G401.6 (cell line): ENCODE results near the gene GABRR2.
"Not testable (repeated sequence)": the region's sequence is repeated elsewhere in the genome, so short reads cannot be mapped to it uniquely, and the experiment has no call there.

ENCODE experiments used
- FAIRE-seq: peaks from 2 replicates; lab custom pipeline; 2012; peaks lifted over from hg19 to GRCh38; lab: Jason Lieb, UNC

The GABRR2 gene

DNA sequence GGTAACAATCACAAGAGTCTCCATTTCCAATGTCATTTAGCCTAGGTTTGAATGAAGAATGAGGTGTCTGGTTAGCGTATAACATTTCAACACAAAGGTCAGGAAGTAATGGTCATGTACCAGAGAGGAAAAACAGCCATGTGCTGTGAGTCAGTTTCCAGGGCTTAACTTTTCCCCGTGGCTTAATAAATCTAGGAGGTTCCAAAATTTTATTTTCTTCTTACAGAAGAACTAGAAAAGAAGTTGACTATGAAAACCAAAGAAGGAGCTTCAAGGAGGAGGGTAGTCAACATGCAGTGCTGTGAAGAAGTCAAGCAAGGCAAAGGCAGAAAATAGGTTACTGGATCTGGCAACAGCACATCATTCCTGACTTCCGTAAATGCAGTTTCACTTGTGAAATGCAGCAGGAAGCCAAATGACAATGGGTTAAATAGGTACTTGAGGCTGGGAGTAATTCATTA is 8.4 kb upstream of the GABRR2 start:
- FAIRE-seq, result no peak

DNA sequence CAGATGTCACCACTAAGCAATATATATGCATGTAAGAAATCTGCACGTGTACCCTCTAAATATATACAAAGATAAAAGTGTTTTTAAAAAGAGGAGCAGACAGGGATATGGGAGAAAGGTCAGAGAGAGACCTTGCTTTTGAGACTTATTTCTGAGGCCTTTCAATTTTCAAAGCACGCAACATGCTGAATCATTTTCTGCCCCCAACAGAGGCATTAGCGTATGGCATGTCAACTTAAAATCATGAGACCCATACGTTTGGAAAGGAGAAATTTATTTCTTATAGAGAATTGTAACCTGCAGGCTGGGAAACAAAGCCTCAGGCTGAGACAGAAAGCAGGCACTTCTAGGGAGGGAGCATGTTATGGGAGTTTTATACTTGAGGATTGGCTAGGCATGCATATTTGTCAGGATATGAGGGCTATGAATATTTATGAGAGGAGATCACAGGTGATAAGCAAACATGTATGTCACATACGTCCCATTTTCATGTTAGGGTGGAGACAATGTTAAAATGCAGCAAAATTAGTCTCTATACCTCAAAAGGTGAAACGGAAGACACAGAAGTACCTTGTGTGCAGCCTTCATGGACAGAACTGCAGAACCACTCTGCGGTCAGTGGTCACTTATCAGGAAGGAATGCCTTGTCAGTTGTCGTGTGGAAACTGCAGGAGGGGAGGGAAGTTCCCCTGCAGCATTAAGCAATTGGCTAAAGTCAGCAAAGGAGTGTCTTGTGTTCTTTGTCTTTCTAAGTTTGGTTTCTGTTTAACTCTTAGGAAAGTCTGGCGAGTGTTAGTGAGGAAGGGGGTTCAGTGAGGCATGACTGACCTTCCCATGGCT is 6.3 kb upstream of the GABRR2 start:
- FAIRE-seq, result no peak

DNA sequence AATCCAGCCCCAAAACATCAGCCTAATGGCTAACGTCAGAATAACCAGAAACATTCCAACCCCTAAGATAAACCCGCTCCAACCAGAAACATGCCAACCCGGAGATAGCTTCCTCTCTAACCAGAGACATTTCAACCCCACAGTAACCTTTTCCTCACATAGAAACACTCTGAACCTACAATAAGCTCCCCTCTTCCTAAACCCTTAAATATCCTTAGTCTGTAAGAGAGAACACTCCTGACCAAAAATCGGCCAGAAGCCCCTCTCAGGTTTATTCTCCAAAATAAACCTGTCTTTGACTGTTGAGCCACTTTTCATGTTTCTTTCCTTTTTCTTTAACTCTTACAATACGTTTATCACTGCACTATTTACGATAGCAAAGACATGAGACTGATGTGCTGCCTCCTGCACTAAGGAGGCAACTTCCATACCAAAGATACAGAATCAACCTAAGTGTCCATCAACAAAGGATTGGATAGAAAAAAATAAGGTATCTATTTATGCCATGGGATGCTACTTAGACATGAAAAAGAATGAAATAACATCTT is 5.0 kb upstream of the GABRR2 start:
- FAIRE-seq, result no peak

DNA sequence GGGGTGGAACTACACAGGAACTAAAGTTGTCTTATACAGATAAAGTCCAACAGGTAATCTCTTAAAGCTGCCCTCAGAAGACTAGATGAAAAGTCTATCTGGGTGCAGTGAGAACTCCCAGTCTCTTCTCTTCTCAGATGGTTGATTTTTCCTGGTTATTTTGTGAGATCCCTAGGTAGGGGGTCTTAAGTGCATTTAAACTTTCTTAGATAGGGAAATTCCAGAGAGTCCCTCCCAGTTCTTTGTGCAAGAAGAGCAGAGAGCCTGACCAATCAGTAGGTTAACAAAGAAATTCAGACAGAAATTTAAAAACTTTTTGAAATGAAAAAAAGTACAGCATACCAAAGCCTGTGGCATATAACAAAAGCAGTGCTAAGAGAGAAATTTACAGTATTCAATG is 2.0 kb upstream of the GABRR2 start:
- no peak for FAIRE-seq

DNA sequence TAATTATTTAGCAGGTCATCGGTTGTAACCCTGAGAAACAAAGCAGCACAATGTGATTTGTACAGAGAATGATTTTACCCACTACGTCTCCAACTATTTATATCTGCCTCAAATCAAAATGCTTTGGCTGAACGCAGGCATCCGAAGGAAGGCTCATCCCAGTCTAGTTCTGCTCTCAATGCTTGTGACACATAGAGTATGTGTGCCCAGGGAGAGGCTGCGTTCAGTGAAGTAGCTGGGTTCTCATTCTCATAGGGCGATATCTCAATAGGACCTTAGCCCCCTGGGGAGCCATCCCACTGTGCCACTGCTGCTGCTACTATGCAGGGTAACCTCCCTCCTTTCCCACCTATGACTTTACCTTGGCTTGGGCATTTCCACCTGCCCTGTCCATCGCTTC is 407 bp downstream of the GABRR2 start:
- FAIRE-seq, result no peak

DNA sequence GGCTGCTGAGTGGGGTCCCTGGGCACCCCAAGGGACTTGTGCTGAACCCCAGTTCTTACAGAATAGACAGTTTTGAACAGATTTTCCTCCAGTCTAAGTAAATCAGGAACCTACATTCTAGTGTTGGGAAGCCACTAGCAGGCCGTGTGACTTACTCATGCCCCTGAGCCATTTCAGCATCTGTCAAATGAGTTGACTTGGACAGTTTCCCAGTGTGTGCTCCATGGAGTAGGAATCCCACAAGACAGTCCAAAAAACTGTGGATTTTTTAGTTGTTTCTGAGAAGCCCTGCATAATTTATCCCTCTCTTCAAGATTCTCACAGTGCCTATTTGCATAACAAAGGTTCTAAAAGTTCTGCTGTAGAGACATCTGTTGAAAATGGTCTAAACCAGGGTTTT is 2.1 kb downstream of the GABRR2 start:
- no peak for FAIRE-seq

DNA sequence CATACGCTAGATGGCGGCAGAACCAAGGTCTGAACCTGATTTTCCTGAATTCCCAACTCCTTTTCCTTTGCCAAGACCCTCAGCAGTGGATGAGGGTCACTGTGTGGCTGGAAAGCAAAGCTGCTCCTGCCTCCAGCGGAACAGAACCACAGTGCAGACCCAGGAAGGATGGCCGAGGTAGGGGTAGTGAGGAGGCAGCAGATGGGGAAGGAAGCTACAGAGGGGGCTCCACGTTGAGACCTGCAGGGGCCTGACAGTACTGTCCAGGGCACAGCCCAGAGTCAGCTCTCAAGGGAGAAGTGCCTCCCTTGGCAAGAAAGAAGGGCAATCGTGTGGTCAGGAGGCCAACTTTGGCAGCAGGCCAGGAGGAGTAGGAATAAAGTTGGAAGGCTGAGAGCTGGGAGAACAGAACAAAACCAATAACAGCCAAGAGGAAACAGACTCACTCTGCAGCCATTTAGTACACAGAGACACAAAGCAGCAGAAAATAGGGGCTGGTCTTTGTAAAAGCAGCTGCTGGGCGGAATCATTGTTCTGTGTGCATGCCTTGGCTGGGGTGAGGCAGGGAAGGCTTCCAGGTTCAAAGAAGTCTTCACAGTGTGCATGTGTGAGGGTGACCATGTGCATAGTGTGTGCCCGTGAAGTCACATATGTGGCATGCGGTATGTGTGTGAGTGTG is 3.1 kb downstream of the GABRR2 start:
- no peak for FAIRE-seq

DNA sequence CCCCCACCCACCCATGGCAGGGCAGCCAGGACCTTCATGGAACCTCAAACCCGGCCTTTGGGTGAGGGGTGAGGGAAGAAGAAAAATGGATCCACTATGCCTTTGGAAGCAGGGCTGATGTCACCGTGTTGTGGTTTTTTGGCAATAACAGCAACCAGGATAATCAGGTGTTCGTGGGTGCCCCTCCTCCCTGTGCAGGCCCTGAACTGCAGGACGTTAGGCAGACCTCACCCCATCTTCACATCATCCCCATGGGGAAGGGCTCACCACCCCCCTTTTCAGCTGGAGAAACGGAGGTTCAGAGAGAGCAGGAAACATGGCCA is 3.6 kb downstream of the GABRR2 start:
- no peak for FAIRE-seq

DNA sequence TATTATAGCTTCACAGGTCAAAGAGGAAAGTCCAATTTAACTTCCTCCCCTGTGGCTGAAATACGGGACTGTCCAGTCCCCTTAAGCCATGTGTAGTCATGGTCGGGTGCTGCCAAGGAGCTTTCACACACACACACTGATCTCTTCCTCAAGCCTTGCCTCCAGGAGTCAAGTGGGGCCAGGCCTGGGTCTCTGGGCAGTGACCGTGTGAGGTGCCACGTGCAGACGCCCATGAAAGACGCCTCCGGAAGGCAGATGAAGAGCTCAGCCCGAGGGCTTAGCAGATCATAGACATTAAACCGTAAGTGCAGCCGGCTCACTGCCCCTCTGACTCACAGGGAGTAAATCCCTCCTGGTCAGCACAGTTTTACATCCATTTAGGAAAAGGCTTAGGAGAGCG is 4.2 kb downstream of the GABRR2 start:
- FAIRE-seq, result no peak

DNA sequence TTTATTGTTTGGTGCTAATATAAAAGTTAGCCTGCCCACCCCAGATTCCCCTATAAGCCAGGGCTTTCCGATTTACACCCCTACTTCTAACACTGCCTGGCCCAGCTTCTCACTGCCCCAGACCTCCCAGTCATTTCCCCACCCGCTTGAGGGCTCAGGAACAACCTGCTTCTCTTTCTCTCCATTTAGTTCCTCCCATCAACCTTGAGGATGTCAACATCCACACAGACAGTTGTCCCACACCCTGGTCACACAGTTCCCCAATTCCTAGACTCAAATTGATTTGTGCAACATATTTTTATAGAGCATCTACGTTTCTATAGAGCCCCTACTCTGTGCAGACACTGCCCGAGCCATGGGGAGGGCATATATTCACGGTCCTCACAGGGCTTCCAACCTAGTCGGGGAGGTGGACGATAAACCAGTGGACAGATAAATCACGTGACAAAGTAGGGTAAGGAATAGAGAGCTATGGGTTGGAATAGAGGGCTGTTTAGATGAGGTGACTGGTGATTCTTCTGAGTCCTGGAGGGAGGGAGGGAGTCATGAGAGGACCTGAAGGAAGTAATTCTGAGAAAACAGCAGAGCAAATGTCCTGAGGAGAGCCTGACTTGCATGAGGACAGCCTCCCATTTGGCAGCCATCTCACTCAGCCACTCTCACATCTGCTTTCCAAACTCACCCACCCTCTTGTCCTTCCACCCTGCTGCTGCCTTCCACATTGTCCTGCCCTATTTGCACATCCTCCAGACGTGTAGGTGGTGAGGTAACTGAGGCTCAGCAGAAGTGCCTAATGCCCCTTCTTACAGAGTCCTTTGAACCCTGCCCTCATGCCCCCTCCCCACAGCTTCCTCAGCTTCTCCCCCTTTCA is 6.3 kb downstream of the GABRR2 start:
- no peak for FAIRE-seq

DNA sequence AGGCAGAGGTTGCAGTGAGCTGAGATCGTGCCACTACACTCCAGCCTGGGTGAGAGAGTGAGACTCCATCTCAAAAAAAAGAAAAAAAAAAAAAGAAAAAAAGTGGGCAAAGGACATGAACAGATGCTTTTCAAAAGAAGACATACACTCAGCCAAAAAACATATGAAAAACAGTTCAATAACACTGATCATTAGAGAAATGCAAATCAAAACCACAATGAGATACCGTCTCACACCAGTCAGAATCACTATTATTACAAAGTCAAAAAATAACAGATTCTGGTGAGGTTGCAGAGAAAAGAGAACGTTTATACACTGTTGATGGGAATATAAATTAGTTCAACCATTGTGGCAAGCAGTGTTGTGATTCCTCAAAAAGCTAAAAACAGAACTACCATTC is 10.6 kb downstream of the GABRR2 start:
- FAIRE-seq, result not testable (repeated sequence)

DNA sequence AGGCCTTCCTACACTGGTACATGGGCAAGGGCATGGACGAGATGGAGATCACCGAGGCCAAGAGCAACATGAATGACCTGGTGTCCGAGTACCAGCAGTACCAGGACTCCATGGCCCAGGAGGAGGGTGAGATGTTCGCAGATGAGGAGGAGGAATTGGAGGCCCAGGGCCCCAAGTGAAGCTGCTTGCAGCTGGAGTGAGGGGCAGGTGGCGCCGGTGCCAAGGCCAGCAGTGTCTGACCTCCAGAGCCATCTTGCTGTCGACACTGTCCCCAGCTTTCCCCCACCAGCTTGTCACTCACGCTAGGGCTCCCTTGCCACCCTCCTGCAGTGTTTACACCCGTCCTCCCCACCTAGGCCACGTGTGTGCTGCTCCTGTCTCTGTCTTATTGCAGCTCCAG is 12.2 kb downstream of the GABRR2 start:
- FAIRE-seq, result no peak

DNA sequence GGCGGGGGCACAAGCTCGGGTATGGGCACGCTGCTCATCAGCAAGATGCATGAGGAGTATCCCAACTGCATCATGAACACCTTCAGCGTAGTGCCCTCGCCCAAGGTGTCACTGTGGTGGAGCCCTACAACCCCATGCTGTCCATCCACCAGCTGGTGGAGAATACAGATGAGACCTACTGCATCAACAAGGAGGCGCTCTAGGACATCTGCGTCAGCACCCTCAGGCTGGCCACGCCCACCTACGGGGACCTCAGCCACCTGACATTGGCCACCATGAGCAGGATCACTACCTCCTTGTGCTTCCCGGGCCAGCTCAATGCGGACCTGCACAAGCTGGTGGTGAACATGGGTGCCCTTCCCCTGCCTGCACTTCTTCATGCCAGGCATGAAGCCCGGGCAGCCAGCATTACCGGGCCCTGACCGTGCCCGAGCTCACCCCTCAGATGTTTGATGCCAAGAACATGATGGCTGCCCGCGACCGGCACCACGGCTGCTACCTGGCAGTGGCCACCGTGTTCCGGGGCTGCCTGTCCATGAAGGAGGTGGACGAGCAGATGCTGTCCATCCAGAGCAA is 12.8 kb downstream of the GABRR2 start:
- FAIRE-seq, result no peak

DNA sequence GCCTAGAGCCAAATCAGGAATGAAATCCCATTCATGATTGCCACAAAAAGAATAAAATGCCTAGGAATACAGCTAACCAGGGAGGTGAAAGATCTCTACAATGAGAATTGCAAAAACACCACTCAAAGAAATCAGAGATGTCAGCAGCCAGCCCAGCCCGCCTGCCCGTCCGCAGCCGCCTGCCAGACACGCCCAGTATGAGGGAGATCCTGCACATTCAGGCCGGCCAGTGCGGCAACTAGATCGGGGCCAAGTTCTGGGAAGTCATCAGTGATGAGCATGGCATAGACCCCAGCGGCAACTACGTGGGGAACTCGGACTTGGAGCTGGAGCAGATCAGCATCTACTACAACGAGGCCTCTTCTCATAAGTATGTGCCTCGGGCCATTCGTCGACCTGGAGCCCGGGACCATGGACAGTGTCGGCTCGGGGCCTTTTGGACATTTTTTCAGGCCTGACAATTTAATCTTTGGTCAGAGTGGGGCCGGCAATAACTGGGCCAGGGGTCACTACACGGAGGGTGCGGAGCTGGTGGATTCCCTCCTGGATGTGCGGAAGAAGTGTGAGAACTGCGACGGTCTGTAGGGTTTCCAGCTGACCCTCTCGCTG is 13.4 kb downstream of the GABRR2 start:
- FAIRE-seq, result no peak

DNA sequence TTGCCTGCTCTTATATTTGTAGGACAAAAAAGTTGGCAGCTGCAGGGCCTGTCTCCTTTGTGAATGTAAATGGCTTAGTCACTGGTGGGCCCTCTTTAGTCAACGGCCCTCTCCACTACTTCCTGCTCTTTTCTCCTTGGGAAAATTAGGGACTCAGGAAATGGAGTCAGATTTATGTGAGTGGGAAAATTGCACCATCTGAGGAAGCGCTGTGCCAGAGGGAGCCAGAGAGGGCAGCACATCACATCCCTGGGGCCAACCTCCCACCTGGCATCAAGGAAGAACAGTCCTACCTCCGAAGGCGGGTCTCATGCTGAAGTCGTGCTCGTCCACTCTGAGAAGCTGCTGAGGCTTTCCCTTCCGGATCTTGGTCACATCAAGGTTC is 15.6 kb downstream of the GABRR2 start:
- no peak for FAIRE-seq

DNA sequence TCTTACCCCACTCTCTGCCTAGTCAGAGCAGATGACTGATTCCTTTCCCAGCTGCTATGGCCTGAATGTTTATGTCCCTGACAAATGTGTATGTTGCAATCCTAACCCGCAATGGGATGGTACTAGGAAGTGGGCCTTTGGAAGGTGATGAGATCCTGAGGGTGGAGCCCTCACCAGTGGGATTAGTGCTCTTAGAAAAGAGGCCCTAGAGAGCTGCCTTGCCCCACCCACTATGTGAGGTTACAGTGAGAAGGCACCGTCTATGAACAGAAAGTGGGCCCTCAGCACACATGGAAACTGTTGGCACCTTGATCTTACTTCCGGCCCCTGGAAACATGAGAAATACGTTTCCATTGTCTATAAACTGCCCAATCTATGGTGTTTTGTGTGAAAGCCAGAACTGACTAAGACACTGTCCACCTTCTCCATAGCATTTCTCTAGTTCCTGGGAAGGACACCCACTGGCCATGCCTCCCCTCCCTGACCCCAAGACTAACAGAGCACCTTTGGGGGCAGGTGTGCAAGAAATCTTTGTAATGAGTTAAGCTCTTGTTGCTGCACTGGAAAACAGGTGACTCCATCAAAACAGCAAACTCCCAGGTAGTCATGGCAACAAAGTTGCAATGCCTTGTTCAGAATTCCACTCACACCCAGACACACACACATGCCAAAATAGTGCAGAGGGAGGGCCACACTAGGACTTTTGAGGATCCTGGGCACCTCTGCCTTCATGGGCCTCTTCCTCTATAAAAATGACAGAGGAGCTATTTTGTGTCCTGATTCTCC is 16.2 kb downstream of the GABRR2 start:
- no peak for FAIRE-seq

DNA sequence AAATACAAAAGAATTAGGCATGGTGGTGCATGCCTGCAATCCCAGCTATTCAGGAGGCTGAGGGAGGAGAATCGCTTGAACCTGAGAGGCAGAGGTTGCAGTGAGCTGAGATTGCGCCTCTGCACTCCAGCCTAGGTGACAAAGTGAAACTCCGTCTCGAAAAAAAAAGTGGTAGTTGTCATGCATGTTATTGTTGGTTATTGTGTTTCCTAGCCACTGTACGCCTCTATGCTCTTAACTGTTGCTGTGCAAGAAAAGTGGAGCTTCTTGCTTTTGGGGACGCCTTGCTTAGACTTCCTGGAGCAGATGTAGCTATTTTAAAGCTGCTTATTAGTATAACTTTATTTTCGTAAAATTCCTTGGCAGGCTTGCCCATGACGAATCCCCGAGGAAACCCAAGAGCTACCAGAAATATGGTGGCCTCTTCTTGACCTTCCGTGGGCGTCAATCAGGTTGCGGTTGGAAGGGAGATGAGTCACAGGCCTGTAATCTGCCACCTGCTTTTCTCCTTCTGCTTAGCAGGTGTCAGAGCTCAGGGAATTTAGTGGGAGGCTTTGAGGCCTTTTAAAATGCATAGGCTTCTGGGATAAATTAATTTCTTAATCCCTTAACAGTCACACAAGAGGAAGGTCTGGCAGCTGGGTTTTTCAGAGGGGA is 17.3 kb downstream of the GABRR2 start:
- no peak for FAIRE-seq

DNA sequence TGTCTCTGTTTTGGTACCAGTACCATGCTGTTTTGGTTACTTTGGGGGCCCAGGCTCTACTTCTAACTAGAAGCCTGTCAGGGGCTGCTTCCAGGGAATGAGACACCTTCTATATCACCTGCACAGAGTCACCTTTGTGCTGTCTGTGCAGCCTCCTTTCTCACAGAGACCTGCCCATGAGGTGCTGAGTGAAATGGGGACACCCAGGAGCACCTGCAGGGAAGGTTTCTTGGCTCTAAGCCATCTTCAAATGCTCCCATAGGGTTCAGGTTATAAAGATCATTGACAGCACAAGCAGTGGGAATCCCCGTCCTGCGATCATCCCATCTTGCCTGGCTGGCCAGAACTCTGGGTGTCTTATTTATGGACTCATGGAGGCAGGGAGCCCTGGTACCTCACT is 19.1 kb downstream of the GABRR2 start:
- FAIRE-seq, result no peak

DNA sequence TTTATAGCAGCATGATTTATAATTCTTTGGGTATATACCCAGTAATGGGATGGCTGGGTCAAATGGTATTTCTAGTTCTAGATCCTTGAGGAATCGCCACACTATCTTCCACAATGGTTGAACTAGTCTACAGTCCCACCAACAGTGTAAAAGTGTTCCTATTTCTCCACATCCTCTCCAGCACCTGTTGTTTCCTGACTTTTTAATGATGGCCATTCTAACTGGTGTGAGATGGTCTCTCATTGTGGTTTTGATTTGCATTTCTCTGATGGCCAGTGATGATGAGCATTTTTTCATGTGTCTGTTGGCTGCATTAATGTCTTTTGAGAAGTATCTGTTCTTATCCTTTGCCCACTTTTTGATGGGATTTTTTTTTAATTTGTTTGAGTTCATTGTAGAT is 20.0 kb downstream of the GABRR2 start:
- not testable (repeated sequence) for FAIRE-seq

DNA sequence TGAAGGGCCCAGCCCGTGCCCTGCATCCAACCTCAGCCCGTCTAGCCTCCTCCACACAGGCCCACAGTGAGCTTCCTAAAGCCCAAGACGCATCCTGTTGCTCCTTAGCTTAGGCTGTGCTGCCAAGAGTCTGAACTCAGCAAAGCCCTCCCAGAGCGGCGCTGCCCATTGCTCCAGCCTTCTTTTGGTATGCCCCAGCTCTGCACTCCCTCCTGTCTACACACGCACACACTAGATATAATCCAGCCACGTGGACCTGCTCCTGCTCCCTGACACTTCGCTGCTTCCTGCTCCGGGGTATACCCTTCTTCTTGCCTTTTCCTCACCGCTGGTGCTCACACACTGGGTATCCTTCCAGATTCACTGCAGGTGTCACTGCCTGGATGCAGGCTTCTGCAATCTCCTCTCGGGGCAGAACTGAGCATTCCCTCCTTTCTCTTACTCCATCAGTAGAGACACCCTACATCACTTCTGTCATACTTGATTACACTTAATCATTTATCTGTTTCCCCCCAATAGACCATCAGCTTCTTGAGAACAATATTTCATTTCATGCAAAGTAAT is 23.8 kb downstream of the GABRR2 start:
- FAIRE-seq, result no peak
